H1 (cell line): ENCODE measurements around the gene PLCB1. TPM values are rescaled to one million over a fixed set of nuclear protein-coding genes. Genes with fewer than 3 reads are reported as not detected.

Experiments
- CTCF ChIA-PET: fragments of 300-600 bp; sonication (Branson Sonifier 250); formaldehyde crosslinking; loops from one replicate; lab custom pipeline; 2021; ENCODE audit not compliant: partially characterized antibody; lab: Charles Lee
- POLR2A ChIA-PET: fragments of 300-600 bp; sonication (Branson Sonifier 250); formaldehyde crosslinking; loops from one replicate; lab custom pipeline; 2021; ENCODE audit warnings: inconsistent platforms; ENCODE audit not compliant: partially characterized antibody; lab: Charles Lee
- DNase-seq, 2 experiments: peaks; one replicate each; pipeline versions ENCODE4 v3.0.0 to v3.0.0-alpha.2; 2010 to 2022; ENCODE audit warnings: low spot score in 2 of 2, low read depth in 1 of 2, mixed read lengths in 1 of 2
- FAIRE-seq: peaks from 2 replicates; lab custom pipeline; 2011; peaks lifted over from hg19 to GRCh38; lab: Jason Lieb, UNC
- H2AFZ ChIP-seq: 2 replicates; pipeline ENCODE4 v1.8.1; 2012; ENCODE audit warnings: low read length, inconsistent platforms
- H2AK5ac ChIP-seq: 2 replicates; pipeline ENCODE4 v1.6.1; 2013; ENCODE audit warnings: low read depth, low read length
- H2BK120ac ChIP-seq: replicated peaks from 2 replicates; pipeline ENCODE3; 2013; ENCODE audit warnings: low read depth, low read length, inconsistent platforms
- H2BK12ac ChIP-seq: 2 replicates; pipeline ENCODE4 v1.6.1; 2013; ENCODE audit warnings: low read depth, low read length
- H2BK15ac ChIP-seq: 2 replicates; pipeline ENCODE4 v1.6.1; 2013; ENCODE audit warnings: low read length
- H2BK20ac ChIP-seq: 2 replicates; pipeline ENCODE4 v1.6.1; 2013; ENCODE audit warnings: low read length
- H2BK5ac ChIP-seq: 2 replicates; pipeline ENCODE4 v1.6.1; 2013; ENCODE audit warnings: low read depth, low read length
- H3K14ac ChIP-seq: 2 replicates; pipeline ENCODE4 v1.6.1; 2013; ENCODE audit warnings: inconsistent platforms; ENCODE audit not compliant: insufficient read length
- H3K18ac ChIP-seq: 2 replicates; pipeline ENCODE4 v1.6.1; 2013; ENCODE audit warnings: low read length; ENCODE audit errors: extremely low read depth
- H3K23ac ChIP-seq: 2 replicates; pipeline ENCODE4 v1.6.1; 2013; ENCODE audit warnings: inconsistent platforms; ENCODE audit not compliant: insufficient read length
- H3K23me2 ChIP-seq: 2 replicates; pipeline ENCODE4 v1.6.1; 2013; ENCODE audit warnings: low read depth, low read length
- H3K27ac ChIP-seq: 2 replicates; pipeline ENCODE4 v1.6.1; 2011; ENCODE audit warnings: low read depth, low read length, inconsistent platforms
- H3K27me3 ChIP-seq, 4 experiments: replicated peaks in 1 of 4; 1 replicate in 1 of 4; 2 replicates in 3 of 4; pipeline versions ENCODE4 v1.6.1 to v1.8.1; 2011 to 2013; ENCODE audit warnings: low read length in 3 of 4, mild to moderate bottlenecking in 3 of 4, inconsistent platforms in 2 of 4, mixed read lengths in 2 of 4, moderate library complexity in 1 of 4; ENCODE audit not compliant: control insufficient read depth in 3 of 4, insufficient read depth in 3 of 4; ENCODE audit errors: extremely low read depth in 1 of 4
- H3K36me3 ChIP-seq, 4 experiments: 2 replicates each; pipeline versions ENCODE4 v1.6.1 to v1.8.1; 2011 to 2013; ENCODE audit warnings: mild to moderate bottlenecking in 4 of 4, low read length in 3 of 4, moderate library complexity in 2 of 4, control low read depth in 1 of 4, inconsistent platforms in 1 of 4; ENCODE audit not compliant: insufficient read depth in 4 of 4, control insufficient read depth in 2 of 4
- H3K4ac ChIP-seq: replicated peaks from 2 replicates; pipeline ENCODE3; 2013; ENCODE audit warnings: low read length, low read depth, mixed read lengths, inconsistent platforms; ENCODE audit not compliant: insufficient read length
- H3K4me1 ChIP-seq, 4 experiments: replicated peaks in 1 of 4; 1 replicate in 1 of 4; 2 replicates in 3 of 4; pipeline versions ENCODE4 v1.6.1 to v1.8.1; 2011 to 2013; ENCODE audit warnings: low read length in 3 of 4, inconsistent platforms in 2 of 4, mixed read lengths in 1 of 4; ENCODE audit not compliant: insufficient read depth in 4 of 4, control insufficient read depth in 3 of 4
- H3K4me2 ChIP-seq, 2 experiments: 2 replicates each; pipeline versions ENCODE4 v1.6.1 to v1.8.1; 2011 to 2013; ENCODE audit warnings: low read depth in 2 of 2, low read length in 2 of 2, control low read depth in 1 of 2, inconsistent platforms in 1 of 2, mild to moderate bottlenecking in 1 of 2; ENCODE audit not compliant: insufficient read depth in 1 of 2
- H3K4me3 ChIP-seq, 4 experiments: fragments of 200-600, 300-600 bp in 1 of 4; sonication (generic), shearing (Covaris generic), sonication (Bioruptor Twin) in 1 of 4; 2 replicates each; pipeline versions ENCODE4 v1.5.1 to v1.8.1; 2011 to 2016; ENCODE audit warnings: low read length in 4 of 4, low read depth in 3 of 4, control low read depth in 2 of 4, inconsistent platforms in 2 of 4, mild to moderate bottlenecking in 2 of 4, mixed read lengths in 1 of 4, moderate library complexity in 1 of 4; ENCODE audit not compliant: insufficient read depth in 2 of 4; ENCODE audit errors: extremely low read depth in 1 of 4
- H3K56ac ChIP-seq: replicated peaks from 2 replicates; pipeline ENCODE3; 2013; ENCODE audit warnings: low read depth, mild to moderate bottlenecking, mixed read lengths, low read length, inconsistent platforms; ENCODE audit not compliant: insufficient read length
- H3K79me1 ChIP-seq: 2 replicates; pipeline ENCODE4 v1.6.1; 2013; ENCODE audit warnings: low read depth, low read length, control low read depth
- H3K79me2 ChIP-seq, 2 experiments: 2 replicates each; pipeline versions ENCODE4 v1.6.1 to v1.8.1; 2012 to 2013; ENCODE audit warnings: low read length in 2 of 2, mild to moderate bottlenecking in 2 of 2, inconsistent platforms in 1 of 2; ENCODE audit not compliant: insufficient read depth in 2 of 2, control insufficient read depth in 1 of 2
- H3K9ac ChIP-seq, 4 experiments: replicated peaks in 1 of 4; 1 replicate in 1 of 4; 2 replicates in 3 of 4; pipeline versions ENCODE4 v1.6.1 to v1.8.1; 2011 to 2013; ENCODE audit warnings: low read depth in 3 of 4, low read length in 3 of 4, control low read depth in 2 of 4, mild to moderate bottlenecking in 2 of 4, moderate library complexity in 2 of 4, inconsistent platforms in 1 of 4; ENCODE audit errors: extremely low read depth in 1 of 4
- H3K9me3 ChIP-seq, 2 experiments: 2 replicates each; pipeline versions ENCODE4 v1.6.1 to v1.8.1; 2012 to 2013; ENCODE audit warnings: mild to moderate bottlenecking in 2 of 2, moderate library complexity in 2 of 2, control low read depth in 1 of 2, inconsistent platforms in 1 of 2, low read depth in 1 of 2, low read length in 1 of 2, mixed read lengths in 1 of 2; ENCODE audit not compliant: insufficient read depth in 2 of 2
- H4K20me1 ChIP-seq, 2 experiments: replicated peaks in 1 of 2; 2 replicates each; pipeline versions ENCODE3 to v1.8.1; 2011 to 2013; ENCODE audit warnings: inconsistent platforms in 2 of 2, low read length in 2 of 2, mild to moderate bottlenecking in 1 of 2; ENCODE audit not compliant: insufficient read depth in 2 of 2, control insufficient read depth in 1 of 2
- H4K5ac ChIP-seq: 2 replicates; pipeline ENCODE4 v1.6.1; 2013; ENCODE audit warnings: low read length, low read depth, mixed read lengths, inconsistent platforms; ENCODE audit not compliant: insufficient read length
- H4K8ac ChIP-seq: 2 replicates; pipeline ENCODE4 v1.8.0; 2013; ENCODE audit warnings: mild to moderate bottlenecking, moderate library complexity, low read length, inconsistent platforms; ENCODE audit not compliant: insufficient read depth; ENCODE audit errors: extremely low read depth
- H4K91ac ChIP-seq: replicated peaks from 2 replicates; pipeline ENCODE3; 2013; ENCODE audit warnings: low read length, mixed read lengths, inconsistent platforms; ENCODE audit not compliant: insufficient read length
- PHF8 ChIP-seq: fragments of 200-600 bp; sonication (generic); conservative IDR thresholded peaks from 2 replicates; pipeline ENCODE4 v1.7.1; 2012; ENCODE audit warnings: low read depth, mild to moderate bottlenecking, inconsistent platforms, low read length, moderate library complexity
- WGBS, 2 experiments: shearing (Covaris generic) in 1 of 2; methylation state at CpG; one replicate each; pipeline versions ENCODE4 v1.1.6 to v1.1.7; 2013 to 2015; ENCODE audit warnings: low lambda C conversion rate in 2 of 2, mixed read lengths in 2 of 2, inconsistent platforms in 1 of 2, low coverage in 1 of 2, missing lambda C conversion rate in 1 of 2; ENCODE audit not compliant: insufficient replicate concordance in 2 of 2, insufficient coverage in 1 of 2, insufficient read length in 1 of 2; ENCODE audit errors: extremely low coverage in 1 of 2, missing lambda C conversion rate in 1 of 2; 5-methylcytosine and 5-hydroxymethylcytosine counted together
- polyA plus RNA-seq, 7 experiments: library from polyadenylated mRNA; depleted of rRNA in 3 of 7; stranded (reverse) in 5 of 7; unstranded in 2 of 7; fragments of >200 nt in 5 of 7; fragments of 200-250 nt in 2 of 7; gene quantifications; 1 replicate in 5 of 7; 2 replicates in 1 of 7; 4 replicates in 1 of 7; pipeline versions ENCODE4 v1.2.1 to v1.2.3, GENCODE V29; 2011 to 2013; ENCODE audit warnings: missing spikeins in 2 of 7, mixed read lengths in 2 of 7
- total RNA-seq: library from RNA; stranded (reverse); fragmentation: NEBNext Ultra II Directional; extraction: Animal tissue kit (Norgen Biotek cat#: 25700); gene quantifications from 2 replicates; pipeline ENCODE4 v1.2.1, GENCODE V29; 2021

Gene PLCB1
- total and polyA plus RNA-seq, 2 of the 8 experiments (the other 6 are each of a cell fraction or from before 2014, with no cell fraction given), result 2.6 to 9.1 TPM

DNA sequence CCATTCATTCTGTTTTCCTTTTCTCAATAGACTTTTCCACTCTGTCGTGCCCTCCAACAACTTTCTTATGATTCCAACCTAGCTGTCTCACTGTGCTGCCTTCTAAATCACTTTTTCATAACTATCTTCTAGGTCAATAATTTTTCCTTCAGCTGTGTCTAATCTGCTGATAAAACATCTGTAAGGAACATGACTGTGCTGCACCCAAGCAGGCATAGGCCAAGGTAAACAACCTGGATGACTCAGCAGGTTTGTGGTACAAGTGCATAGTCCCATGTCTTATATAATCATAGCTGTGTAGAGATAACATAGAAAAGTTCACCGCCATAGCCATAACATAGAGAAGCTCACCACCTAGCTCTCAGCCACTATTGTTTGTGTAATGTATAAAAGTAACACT lies 332.3 kb downstream of the PLCB1 start:
- H2AFZ ChIP-seq, result no peak overlapping the region
- ChIA-PET POLR2A (no interaction called here), CTCF (interaction anchor here (1.2 kb wide), 2 partner anchors 10 to 11 kb away, joined by 3 to 4 read pairs; no protein-coding TSS in a partner anchor)
- H3K4me2 ChIP-seq, result no peak overlapping the region
- no peaks in the 10 kb centered on the region for H3K23me2 ChIP-seq
- H3K23ac ChIP-seq, result no peak overlapping the region
- no peaks in the 10 kb centered on the region for H3K36me3 ChIP-seq
- H3K79me1 ChIP-seq, result no peaks in the 10 kb centered on the region
- H3K27me3 ChIP-seq, result no peaks in the 10 kb centered on the region
- no peak overlapping the region for H2BK5ac ChIP-seq
- H2BK12ac ChIP-seq, result no peak overlapping the region
- H3K27ac ChIP-seq, result no peak overlapping the region
- no peak overlapping the region for H2BK120ac ChIP-seq
- no peak overlapping the region for H4K91ac ChIP-seq
- H3K4ac ChIP-seq, result no peak overlapping the region
- H2BK15ac ChIP-seq, result no peak overlapping the region
- no peaks in the 10 kb centered on the region for H3K4me1 ChIP-seq
- H4K20me1 ChIP-seq, result no peaks in the 10 kb centered on the region
- no peaks in the 10 kb centered on the region for H3K79me2 ChIP-seq
- H2BK20ac ChIP-seq, result no peak overlapping the region
- no peak overlapping the region for H3K4me3 ChIP-seq
- no peak overlapping the region for H4K8ac ChIP-seq
- FAIRE-seq (no peak), DNase-seq (no peak)
- H3K9ac ChIP-seq, result no peak overlapping the region
- WGBS, 2 experiments, result 94% methylated on average over 2 of the region's 2 CpGs; no CpG with 5 or more reads in 1 of the 2 experiments
- no peak overlapping the region for H3K56ac ChIP-seq
- no peak overlapping the region for H4K5ac ChIP-seq
- H3K9me3 ChIP-seq, result peaks cover 2 to 7% of the 10 kb centered on the region in 2 experiments; a peak in 1 of 4 replicates
- no peak overlapping the region for H3K14ac ChIP-seq
- H2AK5ac ChIP-seq, result no peak overlapping the region
- H3K18ac ChIP-seq, result no peak overlapping the region
- TF ChIP-seq PHF8, result no peak
